BJ (cell line): Measurements from ENCODE around the gene CD81. TPM values are rescaled to one million over a fixed set of nuclear protein-coding genes. Genes with fewer than 3 reads are reported as not detected.

Experiments
- CTCF ChIA-PET: fragments of 350-600 bp; formaldehyde crosslinking; extraction: SDS; loops from one replicate; lab custom pipeline; 2021; ENCODE audit warnings: antibody characterized with exemption, inconsistent platforms; lab: Yijun Ruan, JAX
- POLR2A ChIA-PET: fragments of 300-600 bp; sonication (Branson Sonifier 250); formaldehyde crosslinking; extraction: SDS; loops from one replicate; lab custom pipeline; 2021; ENCODE audit warnings: antibody characterized with exemption; lab: Charles Lee
- DNase-seq: peaks from one replicate; pipeline ENCODE4 v3.0.0-alpha.2; 2011; ENCODE audit warnings: low read depth
- H3K27me3 ChIP-seq: 2 replicates; pipeline ENCODE4 v1.6.0; 2011; ENCODE audit warnings: low read length; ENCODE audit not compliant: control insufficient read depth, insufficient read depth
- H3K36me3 ChIP-seq: 2 replicates; pipeline ENCODE4 v1.5.1; 2011; ENCODE audit warnings: low read length; ENCODE audit not compliant: control insufficient read depth, insufficient read depth
- H3K4me3 ChIP-seq: 2 replicates; pipeline ENCODE4 v1.5.1; 2011; ENCODE audit warnings: low read depth, mild to moderate bottlenecking, control low read depth, low read length
- CTCF ChIP-seq: IDR thresholded peaks from 2 replicates; pipeline ENCODE4 v1.5.1; 2011; ENCODE audit warnings: low read depth, mild to moderate bottlenecking, control low read depth, inconsistent platforms, low read length, moderate library complexity; ENCODE audit not compliant: insufficient read depth
- polyA plus RNA-seq: library from polyadenylated mRNA; depleted of rRNA; stranded (reverse); fragments of >200 nt; gene quantifications from 2 replicates; pipeline ENCODE4 v1.2.3, GENCODE V29; 2011

CD81 gene
- polyA plus RNA-seq, 1 experiment: 875 TPM

DNA sequence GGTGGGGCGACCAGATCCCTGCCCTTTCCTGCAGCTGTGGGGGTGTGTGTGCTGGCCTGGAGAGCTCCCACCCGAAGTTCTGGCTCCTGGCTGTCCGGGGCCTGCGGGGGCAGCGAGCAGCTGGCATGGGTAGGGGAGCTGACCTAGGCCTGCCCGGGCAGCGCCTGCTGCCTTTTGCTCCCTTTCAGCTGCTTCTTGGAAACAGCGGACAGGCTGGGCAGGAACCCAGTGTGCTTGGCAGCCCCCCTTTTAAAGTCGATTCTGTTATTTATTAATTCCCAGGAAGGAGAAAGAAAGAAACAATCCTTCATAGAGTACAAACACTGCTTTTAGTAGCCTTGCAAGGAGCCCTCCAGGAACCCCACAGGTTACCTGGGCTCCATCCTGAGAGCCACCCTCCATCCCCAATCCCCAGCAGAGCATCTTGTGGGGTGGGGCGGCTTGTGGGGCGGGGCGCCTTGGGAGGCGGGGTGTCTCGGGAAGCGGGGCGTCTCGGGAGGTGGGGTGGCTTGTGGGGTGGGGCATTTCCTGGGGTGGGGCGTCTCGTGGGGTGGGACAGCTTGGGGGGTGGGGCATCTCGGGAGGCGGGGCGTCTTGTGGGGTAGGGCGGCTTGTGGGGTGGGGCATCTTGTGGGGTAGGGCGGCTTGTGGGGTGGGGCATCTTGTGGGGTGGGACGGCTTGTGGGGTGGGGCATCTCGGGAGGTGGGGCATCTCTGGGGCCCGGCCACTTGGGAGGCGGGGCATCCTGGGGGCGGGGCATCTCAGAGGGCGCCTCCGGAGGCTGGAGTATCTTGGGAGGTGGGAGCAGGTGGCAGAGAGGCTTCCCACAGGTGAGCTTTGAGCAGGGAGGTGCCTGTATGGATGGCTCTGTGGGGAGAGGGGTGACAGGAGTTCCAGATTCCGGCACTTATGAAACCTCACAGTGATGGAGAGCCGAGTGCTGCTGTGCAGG lies 7.0 kb downstream of the CD81 start:
- ChIA-PET CTCF (interaction anchor here (1.6 kb wide), 1 partner anchor 17 kb away, joined by 4 read pairs; the partner anchor contains the start of gene TSSC4), POLR2A (no interaction called here)
- Histone ChIP-seq H3K27me3 (no peaks in the 10 kb centered on the region), H3K4me3 (no peak overlapping the region), H3K36me3 (peaks cover 23% of the 10 kb centered on the region)
- no peak for DNase-seq
- TF ChIP-seq CTCF: no peak

- Histone ChIP-seq H3K4me3 (no peak overlapping the region), H3K27me3 (no peaks in the 10 kb centered on the region), H3K36me3 (peaks cover 20% of the 10 kb centered on the region)
- no peak for DNase-seq
- ChIA-PET POLR2A (no interaction called here), CTCF (interaction anchor here (0.9 to 3.2 kb wide), 3 partner anchors 24 to 80 kb away, joined by 4 to 21 read pairs (median 17); no protein-coding TSS in a partner anchor)
- TF ChIP-seq CTCF: no peak
Measured at GRCh38 chr11:2385156-2386151, 8.3 kb downstream of the CD81 start.

- Histone ChIP-seq H3K36me3 (peaks cover 16% of the 10 kb centered on the region), H3K27me3 (no peaks in the 10 kb centered on the region), H3K4me3 (no peak overlapping the region)
- CTCF ChIA-PET: interaction anchor here (0.8 to 3.2 kb wide), 6 partner anchors 8 to 734 kb away, joined by 3 to 21 read pairs (median 4); partner anchors contain the start of gene TSSC4
- no peak for DNase-seq
- POLR2A ChIA-PET: no interaction called here
- no peak for TF ChIP-seq CTCF
Measured at GRCh38 chr11:2386591-2386990, 9.5 kb downstream of the CD81 start.

- CTCF ChIA-PET: interaction anchor here (0.8 to 3.2 kb wide), 5 partner anchors 9 to 734 kb away, joined by 3 to 21 read pairs (median 4); partner anchors contain the start of gene TSSC4
- TF ChIP-seq CTCF: no peak
- Histone ChIP-seq H3K36me3 (peaks cover 22% of the 10 kb centered on the region), H3K27me3 (no peaks in the 10 kb centered on the region), H3K4me3 (no peak overlapping the region)
- POLR2A ChIA-PET: no interaction called here
- no peak for DNase-seq
Measured at GRCh38 chr11:2387266-2387987, 10.3 kb downstream of the CD81 start.
